NOMO-1 treated with DMSO at 0.1 percent for 48 hours (cell line): ENCODE measurements around the gene FAM171A2.
"Not testable (repeated sequence)": the region's sequence is repeated elsewhere in the genome, so short reads cannot be mapped to it uniquely, and the experiment has no call there.

Experiments used
- DNase-seq: peaks from one replicate; lab custom pipeline; 2025; ENCODE audit not compliant: unreplicated experiment; lab: John Stamatoyannopoulos, UW

Gene FAM171A2

DNA sequence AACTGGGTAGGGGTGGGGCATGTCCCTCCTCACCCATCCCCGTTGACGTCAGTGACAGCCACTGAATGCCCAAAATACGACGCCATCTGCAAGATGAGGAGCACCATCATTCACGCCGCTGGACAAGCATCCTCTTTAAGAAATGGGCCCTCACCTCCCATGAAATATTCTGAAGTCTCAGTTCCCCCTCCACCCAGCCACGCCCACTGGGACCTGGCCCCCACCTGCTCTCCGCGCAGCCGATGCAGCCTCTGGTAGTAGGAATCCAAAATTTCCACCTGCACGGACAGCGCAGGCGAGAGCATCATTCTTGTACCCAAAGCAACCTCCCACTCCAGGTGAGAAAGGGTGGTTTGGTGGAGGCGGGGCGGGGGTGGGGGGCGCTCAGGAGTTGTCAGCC, 20.2 kb upstream of the FAM171A2 start:
- no peak for DNase-seq

DNA sequence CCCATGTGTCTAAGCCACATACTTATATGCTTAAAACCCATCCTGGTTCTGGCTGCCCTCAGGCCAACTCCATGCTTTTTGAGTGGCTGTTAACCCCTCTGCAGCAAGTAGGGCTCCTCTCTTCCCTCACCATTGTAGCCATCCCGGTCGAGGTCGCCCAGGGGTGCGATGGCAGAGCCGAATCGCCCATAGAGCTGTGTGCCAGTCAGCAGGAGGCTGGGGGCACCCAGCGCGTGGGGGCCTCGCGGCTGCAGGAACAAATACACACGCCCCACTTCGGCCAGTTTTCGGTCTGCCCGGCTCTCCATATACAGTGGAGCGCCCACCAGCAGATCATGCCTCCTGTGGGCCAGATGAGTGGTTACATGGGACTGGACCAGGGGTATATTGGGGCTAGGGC, 19.7 kb upstream of the FAM171A2 start:
- DNase-seq, result no peak

- DNase-seq, result no peak
Measured at GRCh38 chr17:44382917-44383316, 19.3 kb upstream of the FAM171A2 start.

- no peak for DNase-seq
Measured at GRCh38 chr17:44381810-44382305, 18.2 kb upstream of the FAM171A2 start.

DNA sequence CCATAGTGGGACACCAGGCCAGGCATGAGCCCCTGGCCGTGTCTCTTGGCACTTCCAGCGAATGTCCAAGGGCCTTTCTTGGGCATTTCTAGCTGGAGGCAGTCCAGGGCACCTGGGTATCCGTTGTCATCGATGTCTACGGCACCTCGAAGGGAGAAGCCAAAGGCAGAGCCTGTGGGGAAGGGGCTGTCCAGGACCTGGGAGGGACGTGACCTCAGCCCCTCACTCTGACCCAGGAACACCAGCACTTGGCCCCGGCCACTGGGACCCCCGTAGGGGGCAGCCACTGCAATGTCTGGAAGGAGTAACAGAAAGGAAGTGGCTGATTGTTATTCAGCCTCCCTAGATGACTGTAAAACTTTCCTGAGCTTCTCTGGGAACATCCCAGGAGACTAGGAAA, 17.1 kb upstream of the FAM171A2 start:
- DNase-seq, result no peak

DNA sequence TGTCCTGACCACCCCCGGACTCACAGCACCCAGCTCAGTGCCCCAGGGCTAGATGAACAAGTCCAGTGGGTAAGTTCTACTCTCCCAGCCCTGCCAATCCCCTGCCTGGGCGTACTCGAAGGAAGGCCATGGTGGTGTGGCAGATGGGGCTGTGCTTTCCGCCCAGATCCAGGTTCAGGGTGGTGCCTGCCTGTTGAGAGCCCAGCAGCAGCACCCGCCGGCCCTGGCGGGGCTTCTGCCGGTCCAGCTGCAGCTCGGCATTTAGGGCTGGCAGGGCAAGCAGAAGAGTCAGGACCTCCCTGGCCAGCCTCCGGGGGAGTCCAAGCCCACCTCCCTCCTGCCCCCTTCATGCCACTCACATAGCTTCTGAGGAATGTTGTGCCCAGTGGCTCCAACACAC, 16.2 kb upstream of the FAM171A2 start:
- no peak for DNase-seq

- no peak for DNase-seq
Measured at GRCh38 chr17:44378171-44378705, 14.6 kb upstream of the FAM171A2 start.

DNA sequence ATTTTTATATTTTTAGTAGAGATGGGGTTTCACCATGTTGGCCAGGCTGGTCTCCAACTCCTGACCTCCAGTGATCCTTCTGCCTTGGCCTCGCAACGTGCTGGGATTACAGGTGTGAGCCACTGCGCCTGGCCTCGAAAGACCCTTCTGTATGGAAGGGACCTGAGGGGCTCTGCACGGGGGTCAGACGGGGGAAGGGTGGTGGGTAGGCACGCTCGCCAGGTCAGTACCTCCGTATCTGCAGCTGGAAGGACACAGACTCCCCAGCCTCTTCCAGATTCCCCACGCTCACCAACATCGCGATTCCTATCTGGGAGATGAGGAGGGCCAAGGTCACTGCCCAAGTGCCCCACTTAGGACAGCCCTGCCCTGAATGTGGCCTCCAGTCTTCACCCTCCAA, 13.1 kb upstream of the FAM171A2 start:
- no peak for DNase-seq

- DNase-seq, result no peak
Measured at GRCh38 chr17:44376124-44376523, 12.5 kb upstream of the FAM171A2 start.

- no peak for DNase-seq
Measured at GRCh38 chr17:44375196-44376017, 11.8 kb upstream of the FAM171A2 start.

DNA sequence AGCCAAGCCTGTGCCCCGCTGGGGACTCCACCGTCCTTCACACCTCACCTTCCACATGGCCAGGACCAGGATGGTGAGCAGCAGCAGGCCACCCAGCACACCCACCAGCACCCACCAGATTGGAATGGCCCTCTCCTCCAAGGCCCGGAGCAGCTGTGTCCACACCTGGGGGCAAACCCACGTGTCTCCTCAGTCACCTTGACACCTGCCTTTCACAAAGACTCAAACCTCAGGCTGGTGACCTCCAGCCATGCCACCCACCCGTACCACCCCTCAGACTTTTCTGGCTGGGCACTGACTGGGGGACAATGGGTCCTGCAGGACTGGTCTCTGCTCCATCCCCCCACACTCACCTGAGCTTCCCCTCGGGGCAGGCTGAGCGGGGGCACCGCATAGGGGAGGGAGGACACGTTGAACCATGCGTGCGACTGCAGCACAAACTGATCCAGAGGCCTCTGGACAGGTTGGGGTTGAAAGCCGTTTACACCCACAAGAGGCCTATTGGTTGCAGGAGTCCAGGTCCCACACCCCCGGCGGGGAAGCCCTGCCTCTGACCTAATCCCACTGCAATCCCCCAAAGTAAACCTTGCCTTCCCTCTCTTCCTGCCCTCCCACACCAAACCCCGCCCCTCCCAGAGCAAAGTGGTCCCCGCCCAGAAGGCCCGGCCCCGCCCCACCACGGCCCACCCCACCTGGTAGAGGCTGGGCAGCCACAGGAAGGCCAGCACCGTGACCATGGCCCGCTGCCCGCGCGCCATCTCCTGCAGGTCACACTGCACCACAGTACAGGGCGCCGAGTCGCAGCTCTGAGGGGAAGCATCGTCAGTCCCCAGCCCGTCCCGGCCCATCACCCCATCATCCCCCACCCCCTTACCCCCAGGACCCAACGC, 10.9 kb upstream of the FAM171A2 start:
- no peak for DNase-seq

DNA sequence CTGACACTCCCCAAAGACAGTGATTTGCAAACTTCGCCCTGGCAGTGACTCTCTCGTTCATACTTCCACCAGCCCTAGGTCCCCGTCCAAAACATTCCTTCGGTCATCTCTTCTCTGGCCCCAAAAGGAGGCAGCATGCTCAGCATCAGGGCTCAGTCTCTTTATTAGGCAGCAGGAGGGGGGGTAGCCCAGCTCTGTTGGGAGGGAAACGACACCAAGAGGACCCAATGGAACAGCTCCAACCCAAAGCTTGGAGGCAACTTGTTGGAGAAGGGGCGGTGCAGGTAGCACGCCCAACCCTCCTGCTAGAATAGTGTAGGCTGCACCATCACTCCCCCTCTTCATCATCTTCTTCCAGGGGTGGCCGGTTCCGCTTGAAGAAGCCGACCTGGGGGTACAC, 8.4 kb upstream of the FAM171A2 start:
- DNase-seq, result no peak

DNA sequence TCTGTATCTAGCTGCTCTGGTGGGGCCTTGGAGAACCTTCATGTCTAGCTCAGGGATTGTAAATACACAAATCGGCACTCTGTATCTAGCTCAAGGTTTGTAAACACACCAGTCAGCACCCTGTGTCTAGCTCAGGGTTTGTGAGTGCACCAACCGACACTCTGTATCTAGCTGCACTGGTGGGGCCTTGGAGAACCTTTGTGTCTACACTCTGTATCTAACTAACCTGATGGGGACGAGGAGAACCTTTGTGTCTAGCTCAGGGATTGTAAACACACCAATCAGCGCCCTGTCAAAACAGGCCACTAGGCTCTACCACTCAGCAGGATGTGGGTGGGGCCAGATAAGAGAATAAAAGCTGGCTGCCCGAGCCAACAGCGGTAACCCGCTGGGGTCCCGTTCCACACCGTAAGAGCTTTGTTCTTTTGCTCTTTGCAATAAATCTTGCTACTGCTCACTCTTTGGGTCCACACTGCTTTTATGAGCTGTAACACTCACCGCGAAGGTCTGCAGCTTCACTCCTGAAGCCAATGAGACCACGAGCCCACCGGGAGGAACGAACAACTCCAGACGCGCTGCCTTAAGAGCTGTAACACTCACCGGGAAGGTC, 5.9 kb upstream of the FAM171A2 start:
- DNase-seq, result not testable (repeated sequence)

- not testable (repeated sequence) for DNase-seq
Measured at GRCh38 chr17:44368391-44369243, 5.0 kb upstream of the FAM171A2 start.

GRCh38 chr17:44367231-44367979, 3.8 kb upstream of the FAM171A2 start:
- DNase-seq, result no peak

DNA sequence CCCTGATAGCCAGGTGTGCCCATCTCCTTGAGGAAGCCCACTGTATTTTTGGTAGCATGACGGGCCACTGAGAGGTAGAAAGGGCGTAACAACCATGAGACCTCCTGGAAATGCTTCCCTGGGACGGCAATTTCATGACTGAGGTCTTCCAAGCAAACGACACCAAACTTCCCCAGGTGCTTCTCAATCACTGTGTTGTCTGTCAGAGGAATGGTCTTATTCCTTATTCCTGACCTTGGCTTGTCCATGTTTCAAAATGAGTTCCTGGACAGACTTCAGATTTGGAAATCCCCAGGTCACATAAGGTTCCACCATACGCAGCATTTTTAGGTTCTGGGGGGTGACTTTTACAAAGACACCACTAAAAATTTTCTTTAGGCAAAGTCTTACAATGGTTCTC, 1.4 kb upstream of the FAM171A2 start:
- not testable (repeated sequence) for DNase-seq

DNA sequence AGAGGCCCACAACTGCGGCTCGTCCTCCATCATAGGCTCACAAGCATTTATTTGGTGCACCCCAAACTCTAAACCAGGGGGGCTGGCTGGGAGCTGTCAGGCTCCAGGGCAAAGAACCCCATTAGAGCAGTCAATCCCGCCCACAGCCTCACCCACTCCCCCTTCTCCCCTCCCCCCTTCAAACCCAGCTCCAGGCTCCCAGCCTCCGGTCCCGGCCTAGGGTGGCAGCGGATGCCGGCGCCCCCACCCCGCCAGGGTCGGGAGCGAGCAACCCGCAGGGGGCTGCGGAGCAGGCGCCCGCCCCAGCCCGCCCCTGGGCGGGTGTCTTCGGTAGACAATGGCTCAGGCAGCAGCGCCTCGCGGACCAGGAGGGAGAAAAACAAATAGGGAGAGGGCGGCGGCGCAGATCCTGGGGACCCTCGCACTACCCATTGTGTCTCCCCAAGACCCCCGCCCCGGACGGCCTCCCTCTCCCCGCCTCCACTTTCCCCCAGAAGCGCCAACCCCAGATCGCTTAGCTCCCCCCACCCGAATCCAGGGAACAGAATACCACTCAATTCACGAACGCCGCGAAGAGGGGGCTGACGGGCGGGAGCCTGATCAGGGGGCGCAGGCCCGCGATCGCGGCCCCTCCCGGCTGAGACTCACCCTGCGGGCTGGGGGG, 572 bp downstream of the FAM171A2 start:
- DNase-seq, result no peak

DNA sequence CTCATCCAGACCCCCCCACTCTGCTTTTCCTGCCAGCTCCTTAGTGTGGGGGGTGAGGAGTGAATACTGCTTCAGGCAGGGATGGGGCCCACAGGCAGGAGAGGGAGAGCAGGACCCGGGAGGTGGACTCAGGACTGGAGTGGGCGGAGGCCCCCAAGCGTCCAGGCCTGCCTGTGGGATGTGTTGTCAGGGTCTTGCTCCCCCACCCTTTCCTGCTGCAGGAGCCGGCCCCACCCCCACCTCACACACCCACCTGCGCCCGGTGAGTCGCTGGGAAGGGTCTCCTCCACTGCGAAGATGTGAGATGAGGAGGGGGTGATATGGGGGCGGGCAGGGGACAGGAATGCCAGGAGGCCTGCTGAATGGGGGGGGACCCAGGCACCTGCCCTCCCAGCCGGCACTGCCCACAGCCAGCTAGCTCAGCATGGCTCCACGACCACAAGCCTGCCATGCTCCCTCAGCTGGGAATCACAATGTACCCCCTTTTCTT, 1.1 kb downstream of the FAM171A2 start:
- DNase-seq, result no peak
